ENCODE data around the gene SMIM13.
A peak's percentile ranks its signal among the peaks of the same experiment; 100 is the strongest.

The SMIM13 gene

GRCh38 chr6:11093626-11094410 is at the start of gene SMIM13:
SMIM13 (plus strand) TSS chr6:11093834; CDS start chr6:11094314, 480 bp downstream.
- peak within 1 kb of the TSS; percentile 93 for H3K4me3 ChIP-seq (ENCODE audit: low read length)
- TF ChIP-seq CTCF (conservative IDR thresholded peaks at IDR 0.05; ENCODE audit: low read depth, low read length), result no peak
- peak; percentile 95 for DNase-seq (ENCODE audit: low read depth)

- H3K4me3 ChIP-seq (ENCODE audit: low read length), result peak within 1 kb of the TSS; percentile 57
- DNase-seq (ENCODE audit: low read depth), result no peak
- TF ChIP-seq CTCF (conservative IDR thresholded peaks at IDR 0.05; ENCODE audit: low read depth, low read length), result peak; percentile 61
Measured at GRCh38 chr6:11043961-11044711, 49.5 kb upstream of the SMIM13 start, which contains the start of gene ELOVL2. ELOVL2 (minus strand) TSS chr6:11044305; CDS start chr6:11044230, 75 bp downstream.

GRCh38 chr6:11044712-11045167 is 48.9 kb upstream of the SMIM13 start:
- peak overlapping the region; percentile 57 for H3K4me3 ChIP-seq (ENCODE audit: low read length)
- DNase-seq (ENCODE audit: low read depth), result no peak
- TF ChIP-seq CTCF (conservative IDR thresholded peaks at IDR 0.05; ENCODE audit: low read depth, low read length), result no peak

GRCh38 chr6:11050731-11051130 is 42.9 kb upstream of the SMIM13 start:
- H3K4me3 ChIP-seq (ENCODE audit: low read length), result no peak overlapping the region
- no peak for DNase-seq (ENCODE audit: low read depth)
- TF ChIP-seq CTCF (conservative IDR thresholded peaks at IDR 0.05; ENCODE audit: low read depth, low read length), result no peak

- H3K4me3 ChIP-seq (ENCODE audit: low read length), result no peak overlapping the region
- TF ChIP-seq CTCF (conservative IDR thresholded peaks at IDR 0.05; ENCODE audit: low read depth, low read length), result no peak
- no peak for DNase-seq (ENCODE audit: low read depth)
Measured at GRCh38 chr6:11053307-11053706, 40.3 kb upstream of the SMIM13 start.

GRCh38 chr6:11054722-11055121 is 38.9 kb upstream of the SMIM13 start:
- no peak for DNase-seq (ENCODE audit: low read depth)
- no peak overlapping the region for H3K4me3 ChIP-seq (ENCODE audit: low read length)
- no peak for TF ChIP-seq CTCF (conservative IDR thresholded peaks at IDR 0.05; ENCODE audit: low read depth, low read length)

All from retinal pigment epithelial cell (primary cell).